Measurements from ENCODE around the gene UTP3.

GRCh38 chr4:70701271-70701670, 12.9 kb downstream of the UTP3 start:
- TF ChIP-seq CTCF (IDR thresholded peaks at IDR 0.05), result no peak
- TF ChIP-seq POLR2A (IDR thresholded peaks at IDR 0.05), result no peak

All from heart left ventricle (tissue), 13 donors.